ENCODE data around the gene NCOA3.
"Not testable (repeated sequence)": the region's sequence is repeated elsewhere in the genome, so short reads cannot be mapped to it uniquely, and the experiment has no call there.

Gene NCOA3

GRCh38 chr20:47484303-47484702 lies 17.4 kb upstream of the NCOA3 start:
- Mint-ChIP-seq H3K4me1 (ENCODE audit: low read depth) (peaks cover 79% of the 10 kb centered on the region), H3K27ac (peak overlapping the region; percentile 55), H3K9me3 (no peaks in the 10 kb centered on the region), H3K36me3 (ENCODE audit: low read depth) (no peaks in the 10 kb centered on the region), H3K4me3 (no peak overlapping the region), H3K27me3 (no peaks in the 10 kb centered on the region)

- H3K36me3 Mint-ChIP-seq (ENCODE audit: low read depth), result no peaks in the 10 kb centered on the region
- peak overlapping the region; percentile 50 for H3K4me3 Mint-ChIP-seq
- H3K9me3 Mint-ChIP-seq, result no peaks in the 10 kb centered on the region
- H3K27ac Mint-ChIP-seq, result peak overlapping the region; percentile 98
- H3K27me3 Mint-ChIP-seq, result no peaks in the 10 kb centered on the region
- H3K4me1 Mint-ChIP-seq (ENCODE audit: low read depth), result peaks cover 84% of the 10 kb centered on the region
These were observed 14.3 kb upstream of the NCOA3 start for GRCh38 chr20:47487175-47487917.

- Mint-ChIP-seq H3K27me3 (no peaks in the 10 kb centered on the region), H3K4me1 (ENCODE audit: low read depth) (peaks cover 94% of the 10 kb centered on the region), H3K4me3 (no peak overlapping the region), H3K27ac (peak overlapping the region; percentile 98), H3K9me3 (no peaks in the 10 kb centered on the region), H3K36me3 (ENCODE audit: low read depth) (no peaks in the 10 kb centered on the region)
These were observed 12.2 kb upstream of the NCOA3 start for GRCh38 chr20:47489448-47489872.

GRCh38 chr20:47490795-47491194 lies 10.9 kb upstream of the NCOA3 start:
- Mint-ChIP-seq H3K36me3 (ENCODE audit: low read depth) (no peaks in the 10 kb centered on the region), H3K9me3 (no peaks in the 10 kb centered on the region), H3K27ac (peak overlapping the region; percentile 98), H3K4me1 (ENCODE audit: low read depth) (peaks cover 86% of the 10 kb centered on the region), H3K27me3 (no peaks in the 10 kb centered on the region), H3K4me3 (no peak overlapping the region)

GRCh38 chr20:47492284-47492683 lies 9.4 kb upstream of the NCOA3 start:
- Mint-ChIP-seq H3K36me3 (ENCODE audit: low read depth) (peaks cover 4% of the 10 kb centered on the region), H3K27ac (peak overlapping the region; percentile 81), H3K9me3 (no peaks in the 10 kb centered on the region), H3K27me3 (no peaks in the 10 kb centered on the region), H3K4me1 (ENCODE audit: low read depth) (peaks cover 77% of the 10 kb centered on the region), H3K4me3 (peak overlapping the region; percentile 43)

GRCh38 chr20:47493175-47493962 lies 8.3 kb upstream of the NCOA3 start:
- Mint-ChIP-seq H3K27me3 (no peaks in the 10 kb centered on the region), H3K9me3 (no peaks in the 10 kb centered on the region), H3K36me3 (ENCODE audit: low read depth) (peaks cover 6% of the 10 kb centered on the region), H3K4me1 (ENCODE audit: low read depth) (peaks cover 77% of the 10 kb centered on the region), H3K4me3 (peak overlapping the region; percentile 70), H3K27ac (peak overlapping the region; percentile 81)

- Mint-ChIP-seq H3K27me3 (no peaks in the 10 kb centered on the region), H3K27ac (peak overlapping the region; percentile 81), H3K4me1 (ENCODE audit: low read depth) (peaks cover 77% of the 10 kb centered on the region), H3K4me3 (peak overlapping the region; percentile 70), H3K9me3 (no peaks in the 10 kb centered on the region), H3K36me3 (ENCODE audit: low read depth) (peaks cover 9% of the 10 kb centered on the region)
These were observed 7.8 kb upstream of the NCOA3 start for GRCh38 chr20:47493963-47494293.

- H3K36me3 Mint-ChIP-seq (ENCODE audit: low read depth); H3K27ac Mint-ChIP-seq; H3K27me3 Mint-ChIP-seq; H3K4me3 Mint-ChIP-seq; H3K9me3 Mint-ChIP-seq: not testable (repeated sequence)
- H3K4me1 Mint-ChIP-seq (ENCODE audit: low read depth), result peaks cover 73% of the 10 kb centered on the region
These were observed 7.1 kb upstream of the NCOA3 start for GRCh38 chr20:47494606-47495005.

GRCh38 chr20:47496118-47496517 lies 5.6 kb upstream of the NCOA3 start:
- Mint-ChIP-seq H3K4me3 (no peak overlapping the region), H3K27ac (no peak overlapping the region), H3K4me1 (ENCODE audit: low read depth) (peaks cover 73% of the 10 kb centered on the region)

GRCh38 chr20:47498606-47499005 lies 3.1 kb upstream of the NCOA3 start:
- peak overlapping the region; percentile 61 for H3K4me3 Mint-ChIP-seq
- no peaks in the 10 kb centered on the region for H3K9me3 Mint-ChIP-seq
- H3K36me3 Mint-ChIP-seq (ENCODE audit: low read depth), result peaks cover 18% of the 10 kb centered on the region
- no peaks in the 10 kb centered on the region for H3K27me3 Mint-ChIP-seq
- H3K4me1 Mint-ChIP-seq (ENCODE audit: low read depth), result peaks cover 53% of the 10 kb centered on the region
- peak overlapping the region; percentile 93 for H3K27ac Mint-ChIP-seq

More at GRCh38 chr20:47496118-47496517, 5.6 kb upstream of the NCOA3 start:
- Mint-ChIP-seq H3K9me3 (no peaks in the 10 kb centered on the region), H3K36me3 (ENCODE audit: low read depth) (peaks cover 9% of the 10 kb centered on the region), H3K27me3 (no peaks in the 10 kb centered on the region)

- H3K27ac Mint-ChIP-seq, result peak overlapping the region; percentile 93
- no peaks in the 10 kb centered on the region for H3K27me3 Mint-ChIP-seq
- no peaks in the 10 kb centered on the region for H3K9me3 Mint-ChIP-seq
- no peak overlapping the region for H3K4me3 Mint-ChIP-seq
- H3K4me1 Mint-ChIP-seq (ENCODE audit: low read depth), result peaks cover 52% of the 10 kb centered on the region
- peaks cover 21% of the 10 kb centered on the region for H3K36me3 Mint-ChIP-seq (ENCODE audit: low read depth)
These were observed 2.6 kb upstream of the NCOA3 start for GRCh38 chr20:47499053-47499452.

GRCh38 chr20:47500082-47500481 lies 1.6 kb upstream of the NCOA3 start:
- not testable (repeated sequence) for H3K9me3 Mint-ChIP-seq, H3K27me3 Mint-ChIP-seq
- peaks cover 22% of the 10 kb centered on the region for H3K36me3 Mint-ChIP-seq (ENCODE audit: low read depth)
- peak overlapping the region; percentile 89 for H3K27ac Mint-ChIP-seq
- peaks cover 56% of the 10 kb centered on the region for H3K4me1 Mint-ChIP-seq (ENCODE audit: low read depth)
- H3K4me3 Mint-ChIP-seq, result peak overlapping the region; percentile 94

- H3K4me3 Mint-ChIP-seq, result peak overlapping the region; percentile 94
- H3K27me3 Mint-ChIP-seq, result no peaks in the 10 kb centered on the region
- H3K27ac Mint-ChIP-seq, result peak overlapping the region; percentile 89
- peaks cover 56% of the 10 kb centered on the region for H3K4me1 Mint-ChIP-seq (ENCODE audit: low read depth)
- peaks cover 27% of the 10 kb centered on the region for H3K36me3 Mint-ChIP-seq (ENCODE audit: low read depth)
- H3K9me3 Mint-ChIP-seq, result no peaks in the 10 kb centered on the region
These were observed 1.1 kb upstream of the NCOA3 start for GRCh38 chr20:47500554-47500953.

GRCh38 chr20:47501116-47501481 lies 588 bp upstream of the NCOA3 start:
- Mint-ChIP-seq H3K9me3 (no peaks in the 10 kb centered on the region), H3K4me3 (peak overlapping the region; percentile 94), H3K36me3 (ENCODE audit: low read depth) (peaks cover 25% of the 10 kb centered on the region), H3K27me3 (no peaks in the 10 kb centered on the region), H3K27ac (peak overlapping the region; percentile 89), H3K4me1 (ENCODE audit: low read depth) (peaks cover 59% of the 10 kb centered on the region)
